ENCODE results near the gene CDC42BPG. TPM values are rescaled to one million over a fixed set of nuclear protein-coding genes. Genes with fewer than 3 reads are reported as not detected.
A peak's percentile ranks its signal among the peaks of the same experiment; 100 is the strongest.

The CDC42BPG gene
- total and polyA plus RNA-seq, 3 experiments from 2014 or later = 0.52 to 2.3 (median 0.66) TPM

DNA sequence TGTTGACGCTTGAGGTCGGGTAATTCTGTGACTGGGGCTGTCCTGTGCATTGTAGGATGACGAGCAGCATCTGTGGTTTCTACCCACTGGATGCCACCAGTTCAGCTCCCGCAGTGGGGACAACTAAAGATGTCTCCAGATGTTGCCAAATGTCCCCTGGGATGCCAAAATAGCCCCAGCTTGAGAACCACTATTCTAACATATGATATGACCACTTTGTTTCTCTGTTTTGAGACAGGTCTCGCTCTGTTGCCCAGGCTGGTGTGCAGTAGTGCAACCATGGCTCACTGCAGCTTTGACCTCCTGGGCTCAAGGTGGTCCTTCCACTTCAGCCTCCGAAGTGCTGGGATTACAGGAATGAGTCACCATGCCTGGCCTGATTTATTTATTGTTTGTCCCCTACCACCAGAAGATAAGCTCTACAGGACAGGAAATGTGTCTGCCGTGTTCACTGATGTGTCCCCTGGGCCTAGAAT, 29.7 kb downstream of the CDC42BPG start:
- no peak overlapping the region for H3K4me3 ChIP-seq (ENCODE audit: low read length)

DNA sequence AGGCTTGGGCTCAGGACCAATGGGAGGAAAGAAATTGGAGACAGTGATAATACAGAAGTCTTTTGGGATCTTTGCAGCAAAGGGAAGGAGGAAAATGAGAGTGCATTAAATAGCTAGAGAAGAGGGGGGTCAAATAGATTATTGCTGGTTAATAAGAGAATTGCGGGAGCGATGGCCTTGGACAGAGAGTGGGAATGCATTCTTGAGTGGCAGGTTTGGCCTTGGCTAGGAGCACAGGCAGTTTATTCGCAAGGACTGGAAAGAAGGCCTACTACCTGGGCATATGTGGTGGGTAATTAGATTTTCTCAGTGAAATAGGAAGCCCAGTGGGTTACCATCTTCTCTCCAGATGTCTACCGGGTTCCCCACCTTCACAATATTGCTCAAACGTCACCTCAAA, 30.6 kb downstream of the CDC42BPG start:
- H3K4me3 Mint-ChIP-seq = peak overlapping the region in 1 of 7 donors; percentile 40
- no peaks in the 10 kb centered on the region for H3K27me3 Mint-ChIP-seq
- no peaks in the 10 kb centered on the region for H3K36me3 ChIP-seq (ENCODE audit: insufficient read depth, low read length)
- no peaks in the 10 kb centered on the region for H3K27me3 ChIP-seq (ENCODE audit: insufficient read depth, low read length, poor library complexity, severe bottlenecking)
- peaks cover 14% of the 10 kb centered on the region for H3K4me1 ChIP-seq (ENCODE audit: insufficient read depth, low read length)
- peaks cover 13 to 20% (median 19%) of the 10 kb centered on the region in 3 donors for H3K4me1 Mint-ChIP-seq
- no peaks in the 10 kb centered on the region for H3K9me3 Mint-ChIP-seq
- no peak overlapping the region for H3K4me3 ChIP-seq (ENCODE audit: low read length)
- POLR2A ChIA-PET = interaction anchor here (0.7 kb wide), 2 partner anchors 67 to 1015 kb away, joined by 3 to 5 read pairs; no protein-coding TSS in a partner anchor
- no peak for DNase-seq
- H3K27ac ChIP-seq (ENCODE audit: low read depth, low read length) = no peak overlapping the region
- CTCF ChIA-PET = interaction anchor here (1.9 kb wide), 1 partner anchor 70 kb away, joined by 4 read pairs; the partner anchor contains the start of gene RASGRP2
- H3K9me3 ChIP-seq (ENCODE audit: low read length) = no peaks in the 10 kb centered on the region
- H3K36me3 Mint-ChIP-seq = peaks cover 0 to 13% (median 0%) of the 10 kb centered on the region in 3 donors
- peak overlapping the region in 2 of 8 donors; percentile 20 to 84 for H3K27ac Mint-ChIP-seq

More for the DNA sequence above, 29.7 kb downstream of the CDC42BPG start:
- no peaks in the 10 kb centered on the region for H3K27me3 Mint-ChIP-seq
- peak overlapping the region in 1 of 8 donors; percentile 29 for H3K27ac Mint-ChIP-seq
- POLR2A ChIA-PET = interaction anchor here (0.5 kb wide), 1 partner anchor 287 kb away, joined by 12 read pairs; no protein-coding TSS in a partner anchor
- Histone ChIP-seq H3K4me1 (ENCODE audit: insufficient read depth, low read length) (peaks cover 5% of the 10 kb centered on the region), H3K27me3 (ENCODE audit: insufficient read depth, low read length, poor library complexity, severe bottlenecking) (no peaks in the 10 kb centered on the region), H3K36me3 (ENCODE audit: insufficient read depth, low read length) (no peaks in the 10 kb centered on the region), H3K27ac (ENCODE audit: low read depth, low read length) (no peak overlapping the region), H3K9me3 (ENCODE audit: low read length) (no peaks in the 10 kb centered on the region)
- H3K4me3 Mint-ChIP-seq = no peak overlapping the region
- H3K9me3 Mint-ChIP-seq = no peaks in the 10 kb centered on the region
- DNase-seq = no peak
- peaks cover 6 to 14% (median 12%) of the 10 kb centered on the region in 3 donors for H3K4me1 Mint-ChIP-seq
- CTCF ChIA-PET = interaction anchor here (0.8 kb wide), 1 partner anchor 30 kb away, joined by 3 read pairs; the partner anchor contains the start of gene CDC42BPG
- H3K36me3 Mint-ChIP-seq = peaks cover 0 to 9% (median 0%) of the 10 kb centered on the region in 3 donors

DNA sequence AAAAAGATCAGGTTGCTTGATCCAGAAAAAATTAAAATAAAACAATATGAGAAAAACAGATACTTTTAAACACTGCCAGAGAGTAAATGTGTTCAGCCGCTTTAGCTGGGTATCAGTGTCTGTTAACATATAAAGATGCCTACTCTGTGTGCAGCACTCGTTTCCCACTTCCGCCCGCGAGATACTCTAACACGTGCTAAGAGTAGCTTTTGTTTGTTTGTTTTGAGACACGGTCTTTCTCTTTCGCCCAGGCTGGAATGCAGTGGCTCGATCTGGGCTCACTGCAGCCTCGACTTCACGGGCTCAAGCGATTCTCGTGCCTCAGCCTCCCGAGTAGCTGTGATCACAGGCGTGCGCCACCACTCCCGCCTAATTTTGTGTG, 33.6 kb downstream of the CDC42BPG start:
- H3K4me1 ChIP-seq (ENCODE audit: insufficient read depth, low read length) = peaks cover 15% of the 10 kb centered on the region
- peak in 4 of 5 donors; percentile 46 to 75 (median 61) for DNase-seq
- peaks cover 23 to 33% (median 30%) of the 10 kb centered on the region in 3 donors for H3K4me1 Mint-ChIP-seq

DNA sequence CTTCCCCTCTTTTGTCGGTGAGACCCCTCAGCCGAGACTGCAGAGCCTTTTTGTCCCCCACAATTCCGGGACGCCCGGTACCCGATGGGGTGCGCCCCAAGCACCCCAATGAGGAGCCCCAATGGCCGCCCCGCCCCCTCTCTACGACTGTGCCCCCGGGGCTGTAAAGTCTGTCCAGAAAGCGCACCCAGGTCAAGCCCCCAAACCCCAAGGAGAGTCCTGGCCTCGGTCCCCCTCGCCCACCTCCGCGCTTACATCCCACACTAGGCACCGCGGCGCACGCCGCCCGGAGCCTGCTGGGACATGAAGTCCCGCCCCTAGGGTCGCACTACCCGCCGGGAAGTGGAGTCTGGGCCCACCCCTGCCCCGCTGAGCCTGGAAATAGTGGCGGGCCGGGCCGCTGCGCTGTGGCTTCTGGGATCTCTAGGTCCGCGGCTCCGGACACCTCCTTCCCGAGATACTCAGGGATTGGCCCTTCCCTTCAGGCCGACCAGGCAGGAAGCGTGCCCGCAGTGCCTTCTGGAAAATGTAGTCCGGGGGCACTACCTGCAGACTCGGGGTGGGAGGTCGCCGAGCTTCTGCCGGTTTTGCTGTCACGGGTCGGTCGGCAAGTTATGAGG, 34.1 kb downstream of the CDC42BPG start, which contains the start of gene MEN1:
Gene MEN1 (minus strand): TSS at position 281 of the 620 bp plus-strand sequence. CDS start 442 bp downstream, outside the sequence.
- no peaks in the 10 kb centered on the region for H3K9me3 Mint-ChIP-seq
- Histone ChIP-seq H3K4me3 (ENCODE audit: low read length) (peak within 1 kb of the TSS; percentile 83), H3K36me3 (ENCODE audit: insufficient read depth, low read length) (peaks cover 13% of the 10 kb centered on the region), H3K4me1 (ENCODE audit: insufficient read depth, low read length) (peaks cover 15% of the 10 kb centered on the region), H3K9me3 (ENCODE audit: low read length) (no peaks in the 10 kb centered on the region), H3K27me3 (ENCODE audit: insufficient read depth, low read length, poor library complexity, severe bottlenecking) (no peaks in the 10 kb centered on the region), H3K27ac (ENCODE audit: low read depth, low read length) (peak within 1 kb of the TSS; percentile 78)
- H3K27ac Mint-ChIP-seq = peak within 1 kb of the TSS; percentile 89 to 97 (median 94)
- CTCF ChIA-PET = interaction anchor here (0.7 to 1.7 kb wide), 12 partner anchors 10 to 122 kb away, joined by 3 to 9 read pairs (median 3); partner anchors contain the start of gene SF1
- peaks cover 0 to 3% of the 10 kb centered on the region in 2 donors for H3K27me3 Mint-ChIP-seq
- POLR2A ChIA-PET = interaction anchor here (0.9 to 3.2 kb wide), 9 partner anchors 8 to 312 kb away, joined by 3 to 43 read pairs (median 3); partner anchors contain the start of genes CDC42BPG, FAU, MRPL49 and SF1
- peaks cover 0 to 40% (median 0%) of the 10 kb centered on the region in 3 donors for H3K36me3 Mint-ChIP-seq
- peak within 1 kb of the TSS; percentile 85 to 96 (median 94) for H3K4me3 Mint-ChIP-seq
- DNase-seq = peak; percentile 55 to 84 (median 75)
- H3K4me1 Mint-ChIP-seq = peaks cover 23 to 33% (median 30%) of the 10 kb centered on the region in 3 donors

More for the DNA sequence above, 33.6 kb downstream of the CDC42BPG start:
- POLR2A ChIA-PET = interaction anchor here (0.9 to 3.2 kb wide), 9 partner anchors 9 to 311 kb away, joined by 3 to 43 read pairs (median 3); partner anchors contain the start of genes CDC42BPG, FAU, MRPL49 and SF1
- Mint-ChIP-seq H3K27me3 (peaks cover 0 to 3% of the 10 kb centered on the region in 2 donors), H3K36me3 (peaks cover 0 to 35% (median 0%) of the 10 kb centered on the region in 3 donors), H3K27ac (peak overlapping the region; percentile 89 to 97 (median 94)), H3K9me3 (no peaks in the 10 kb centered on the region), H3K4me3 (peak overlapping the region; percentile 85 to 96 (median 94))
- Histone ChIP-seq H3K36me3 (ENCODE audit: insufficient read depth, low read length) (peaks cover 13% of the 10 kb centered on the region), H3K27me3 (ENCODE audit: insufficient read depth, low read length, poor library complexity, severe bottlenecking) (no peaks in the 10 kb centered on the region), H3K4me3 (ENCODE audit: low read length) (peak overlapping the region; percentile 83), H3K27ac (ENCODE audit: low read depth, low read length) (peak overlapping the region; percentile 78), H3K9me3 (ENCODE audit: low read length) (no peaks in the 10 kb centered on the region)
- CTCF ChIA-PET = interaction anchor here (0.7 to 1.7 kb wide), 10 partner anchors 27 to 122 kb away, joined by 3 to 9 read pairs (median 3); partner anchors contain the start of gene SF1

DNA sequence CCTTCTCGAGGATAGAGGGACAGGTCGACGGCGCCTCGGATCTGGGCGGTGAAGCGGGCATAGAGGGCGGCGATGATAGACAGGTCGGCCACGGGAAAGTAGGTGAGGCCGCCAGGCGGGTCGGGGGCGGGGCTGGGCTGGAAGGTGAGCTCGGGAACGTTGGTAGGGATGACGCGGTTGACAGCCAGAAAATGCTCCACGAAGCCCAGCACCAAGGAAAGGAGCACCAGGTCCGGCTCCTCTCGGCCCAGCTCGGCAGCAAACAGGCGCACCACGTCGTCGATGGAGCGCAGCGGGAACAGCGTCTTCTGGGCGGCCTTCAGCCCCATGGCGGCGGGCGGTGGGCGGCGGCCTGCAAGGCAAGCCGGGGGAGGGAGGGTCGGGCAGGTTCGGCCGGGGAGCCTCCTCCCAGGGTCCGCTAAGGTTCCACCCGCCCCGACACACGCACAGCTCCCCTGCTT, 34.6 kb downstream of the CDC42BPG start:
- peak in 1 of 5 donors; percentile 9 for DNase-seq
- H3K36me3 ChIP-seq (ENCODE audit: insufficient read depth, low read length) = peaks cover 13% of the 10 kb centered on the region
- H3K27ac ChIP-seq (ENCODE audit: low read depth, low read length) = peak overlapping the region; percentile 78
- H3K9me3 Mint-ChIP-seq = no peaks in the 10 kb centered on the region
- H3K27me3 Mint-ChIP-seq = peaks cover 0 to 3% of the 10 kb centered on the region in 2 donors
- H3K27me3 ChIP-seq (ENCODE audit: insufficient read depth, low read length, poor library complexity, severe bottlenecking) = no peaks in the 10 kb centered on the region
- CTCF ChIA-PET = interaction anchor here (1.1 to 1.6 kb wide), 6 partner anchors 10 to 62 kb away, joined by 3 to 4 read pairs (median 3); no protein-coding TSS in a partner anchor
- peak overlapping the region; percentile 85 to 96 (median 94) for H3K4me3 Mint-ChIP-seq
- H3K27ac Mint-ChIP-seq = peak overlapping the region; percentile 89 to 97 (median 94)
- peaks cover 15% of the 10 kb centered on the region for H3K4me1 ChIP-seq (ENCODE audit: insufficient read depth, low read length)
- peak overlapping the region; percentile 83 for H3K4me3 ChIP-seq (ENCODE audit: low read length)
- H3K36me3 Mint-ChIP-seq = peaks cover 0 to 45% (median 0%) of the 10 kb centered on the region in 3 donors
- POLR2A ChIA-PET = interaction anchor here (0.6 to 3.2 kb wide), 5 partner anchors 31 to 123 kb away, joined by 3 to 43 read pairs (median 7); partner anchors contain the start of gene SF1
- H3K9me3 ChIP-seq (ENCODE audit: low read length) = no peaks in the 10 kb centered on the region
- peaks cover 23 to 33% (median 30%) of the 10 kb centered on the region in 3 donors for H3K4me1 Mint-ChIP-seq

DNA sequence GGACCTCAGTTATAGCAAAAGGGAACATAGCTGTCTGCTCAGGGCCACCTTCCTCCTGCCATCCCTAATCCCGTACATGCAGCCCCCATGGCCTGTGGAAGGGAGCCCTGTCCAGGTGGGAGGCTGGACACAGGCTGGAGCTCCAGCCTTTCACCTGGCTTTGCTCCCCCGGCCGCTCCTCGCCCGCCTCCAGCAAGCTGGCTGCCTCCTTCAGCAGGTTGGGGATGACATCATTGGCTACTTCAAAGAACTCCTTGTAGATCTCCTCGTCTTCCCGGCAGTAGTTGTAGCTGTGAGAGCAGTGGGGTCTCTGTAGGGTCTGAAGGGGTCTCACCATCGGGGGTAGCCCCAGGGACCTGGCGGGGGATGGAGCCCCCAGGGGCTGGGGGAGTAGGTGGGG, 39.0 kb downstream of the CDC42BPG start:
- Mint-ChIP-seq H3K27me3 (peaks cover 0 to 4% of the 10 kb centered on the region in 2 donors), H3K4me1 (peaks cover 28 to 52% (median 30%) of the 10 kb centered on the region in 3 donors), H3K36me3 (peaks cover 0 to 60% (median 0%) of the 10 kb centered on the region in 3 donors), H3K27ac (peak overlapping the region in 3 of 8 donors; percentile 39 to 60 (median 42)), H3K4me3 (peak overlapping the region in 6 of 7 donors; percentile 4 to 60 (median 38)), H3K9me3 (no peaks in the 10 kb centered on the region)
- Histone ChIP-seq H3K9me3 (ENCODE audit: low read length) (no peaks in the 10 kb centered on the region), H3K4me1 (ENCODE audit: insufficient read depth, low read length) (peaks cover 39% of the 10 kb centered on the region), H3K27me3 (ENCODE audit: insufficient read depth, low read length, poor library complexity, severe bottlenecking) (no peaks in the 10 kb centered on the region), H3K36me3 (ENCODE audit: insufficient read depth, low read length) (peaks cover 22% of the 10 kb centered on the region), H3K27ac (ENCODE audit: low read depth, low read length) (no peak overlapping the region), H3K4me3 (ENCODE audit: low read length) (no peak overlapping the region)
- no peak for DNase-seq
- ChIA-PET CTCF (no interaction called here), POLR2A (interaction anchor here (0.9 kb wide), 1 partner anchor 27 kb away, joined by 4 read pairs; the partner anchor contains the start of gene SF1)

DNA sequence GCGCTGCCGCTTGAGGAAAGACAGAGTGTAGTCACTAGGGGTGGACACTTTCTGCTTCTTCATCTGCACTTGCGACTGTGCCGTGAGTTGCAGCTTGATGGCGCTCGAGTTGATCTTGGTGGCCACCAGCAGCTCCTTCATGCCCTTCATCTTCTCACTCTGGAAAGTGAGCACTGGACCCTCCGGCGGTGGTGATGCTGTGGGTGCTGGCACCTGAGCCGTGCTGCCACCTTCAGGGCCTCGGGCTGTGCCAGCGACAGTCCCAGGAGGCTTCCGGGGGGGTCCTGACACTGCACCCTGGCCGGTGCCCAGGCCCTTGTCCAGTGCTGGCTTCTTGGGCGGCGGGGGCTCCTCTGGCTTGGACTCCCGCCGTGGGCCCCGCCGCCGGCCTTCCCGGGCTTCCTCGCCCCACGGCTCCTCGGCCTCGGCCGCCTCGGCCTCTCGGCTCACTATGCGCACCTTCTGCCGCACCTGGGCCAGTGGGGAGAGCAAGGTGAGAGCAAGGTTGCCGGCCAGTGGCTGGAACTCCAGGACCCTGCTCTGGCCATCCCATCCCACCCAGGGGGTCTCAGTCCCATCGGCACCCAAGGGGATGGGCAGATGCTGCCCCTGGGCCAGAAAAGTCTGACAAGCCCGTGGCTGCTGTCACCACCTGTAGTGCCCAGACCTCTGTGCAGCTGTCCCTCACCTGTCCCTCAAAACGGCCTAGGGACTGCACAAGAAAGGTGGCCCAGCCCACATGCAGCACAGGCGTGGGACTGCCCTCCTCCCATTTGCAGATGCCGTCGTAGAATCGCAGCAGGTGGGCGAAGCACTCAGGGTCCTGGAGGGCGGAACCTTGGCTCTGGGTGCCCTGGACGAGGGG, 39.9 kb downstream of the CDC42BPG start:
- no peaks in the 10 kb centered on the region for H3K9me3 ChIP-seq (ENCODE audit: low read length)
- no peaks in the 10 kb centered on the region for H3K27me3 ChIP-seq (ENCODE audit: insufficient read depth, low read length, poor library complexity, severe bottlenecking)
- Mint-ChIP-seq H3K27me3 (peaks cover 0 to 4% of the 10 kb centered on the region in 2 donors), H3K9me3 (no peaks in the 10 kb centered on the region), H3K27ac (peak overlapping the region in 6 of 8 donors; percentile 93 to 98 (median 96)), H3K4me1 (peaks cover 24 to 48% (median 28%) of the 10 kb centered on the region in 3 donors), H3K4me3 (peak overlapping the region in 6 of 7 donors; percentile 83 to 95 (median 88)), H3K36me3 (peaks cover 0 to 60% (median 0%) of the 10 kb centered on the region in 3 donors)
- H3K4me3 ChIP-seq (ENCODE audit: low read length) = no peak overlapping the region
- ChIA-PET CTCF (interaction anchor here (1.0 to 2.2 kb wide), 3 partner anchors 37 to 60 kb away, joined by 3 to 9 read pairs (median 3); partner anchors contain the start of gene RASGRP2), POLR2A (interaction anchor here (1.1 to 4.9 kb wide), 2 partner anchors 26 to 60 kb away, joined by 4 to 46 read pairs; partner anchors contain the start of gene SF1)
- peaks cover 23% of the 10 kb centered on the region for H3K36me3 ChIP-seq (ENCODE audit: insufficient read depth, low read length)
- H3K4me1 ChIP-seq (ENCODE audit: insufficient read depth, low read length) = peaks cover 37% of the 10 kb centered on the region
- no peak overlapping the region for H3K27ac ChIP-seq (ENCODE audit: low read depth, low read length)
- no peak for DNase-seq

Data from CD8-positive, alpha-beta memory T cell (primary cell).